ENCODE data around the gene RNF44.
A peak's percentile ranks its signal among the peaks of the same experiment; 100 is the strongest.

RNF44 gene

GRCh38 chr5:176536902-176537553 is at the start of gene RNF44:
TSS of gene RNF44 (minus strand) at chr5:176537402. CDS start at chr5:176532472, 4,930 bp downstream.
- peak; percentile 98 for DNase-seq (ENCODE audit: low read depth)
- peak within 1 kb of the TSS; percentile 99 for H3K4me3 ChIP-seq (replicated peaks; ENCODE audit: low read depth, low read length)
- TF ChIP-seq CTCF (IDR thresholded peaks at IDR 0.05; ENCODE audit: low read length, missing control alignments), result no peak

- peak; percentile 21 for DNase-seq (ENCODE audit: low read depth)
- H3K4me3 ChIP-seq (replicated peaks; ENCODE audit: low read depth, low read length), result no peak overlapping the region
- no peak for TF ChIP-seq CTCF (IDR thresholded peaks at IDR 0.05; ENCODE audit: low read length, missing control alignments)
Measured at GRCh38 chr5:176583076-176583475, 45.9 kb upstream of the RNF44 start.

GRCh38 chr5:176581361-176581760 is 44.2 kb upstream of the RNF44 start:
- TF ChIP-seq CTCF (IDR thresholded peaks at IDR 0.05; ENCODE audit: low read length, missing control alignments), result no peak
- H3K4me3 ChIP-seq (replicated peaks; ENCODE audit: low read depth, low read length), result no peak overlapping the region
- no peak for DNase-seq (ENCODE audit: low read depth)

- TF ChIP-seq CTCF (IDR thresholded peaks at IDR 0.05; ENCODE audit: low read length, missing control alignments), result no peak
- no peak overlapping the region for H3K4me3 ChIP-seq (replicated peaks; ENCODE audit: low read depth, low read length)
- DNase-seq (ENCODE audit: low read depth), result no peak
Measured at GRCh38 chr5:176579323-176579722, 42.1 kb upstream of the RNF44 start.

- H3K4me3 ChIP-seq (replicated peaks; ENCODE audit: low read depth, low read length), result no peak overlapping the region
- DNase-seq (ENCODE audit: low read depth), result peak; percentile 56
- TF ChIP-seq CTCF (IDR thresholded peaks at IDR 0.05; ENCODE audit: low read length, missing control alignments), result peak; percentile 65
Measured at GRCh38 chr5:176578391-176578808, 41.2 kb upstream of the RNF44 start.

GRCh38 chr5:176577312-176578176 is 40.3 kb upstream of the RNF44 start:
- DNase-seq (ENCODE audit: low read depth), result no peak
- no peak for TF ChIP-seq CTCF (IDR thresholded peaks at IDR 0.05; ENCODE audit: low read length, missing control alignments)
- H3K4me3 ChIP-seq (replicated peaks; ENCODE audit: low read depth, low read length), result no peak overlapping the region

Data from fibroblast of pulmonary artery (primary cell).